Left lobe of liver (tissue), 2 donors: ENCODE data around the gene ANO10. TPM values are rescaled to one million over a fixed set of nuclear protein-coding genes. Genes with fewer than 3 reads are reported as not detected.
A peak's percentile ranks its signal among the peaks of the same experiment; 100 is the strongest.
"Not testable (repeated sequence)": the region's sequence is repeated elsewhere in the genome, so short reads cannot be mapped to it uniquely, and the experiment has no call there.

Experiments
- ATAC-seq: fragments of 200-7000 bp; cut with Tn5 transposase; one replicate; pipeline ENCODE4 v1.9.1; 2020; ENCODE audit warnings: mild to moderate bottlenecking, moderate library complexity
- DNase-seq: peaks from one replicate; pipeline ENCODE4 v3.0.0-alpha.2; 2020; ENCODE audit warnings: low spot score
- total RNA-seq: library from RNA; stranded (reverse); gene quantifications from one replicate; pipeline ENCODE4 v1.2.1, GENCODE V29; 2021
- donor health status: DM: no; HTN: no; CAD: no; lungs with moderate emphysema.
- donor health status: DM: no; HTN: yes; CAD: no.

The ANO10 gene
- total RNA-seq, 1 donor from 2014 or later, result 11.4 TPM

GRCh38 chr3:43379343-43379742, 242.5 kb downstream of the ANO10 start:
- DNase-seq (no peak), ATAC-seq (no peak)

- peak; percentile 96 for ATAC-seq
- DNase-seq, result peak; percentile 63
Measured at GRCh38 chr3:43378066-43378935, 243.5 kb downstream of the ANO10 start.

DNA sequence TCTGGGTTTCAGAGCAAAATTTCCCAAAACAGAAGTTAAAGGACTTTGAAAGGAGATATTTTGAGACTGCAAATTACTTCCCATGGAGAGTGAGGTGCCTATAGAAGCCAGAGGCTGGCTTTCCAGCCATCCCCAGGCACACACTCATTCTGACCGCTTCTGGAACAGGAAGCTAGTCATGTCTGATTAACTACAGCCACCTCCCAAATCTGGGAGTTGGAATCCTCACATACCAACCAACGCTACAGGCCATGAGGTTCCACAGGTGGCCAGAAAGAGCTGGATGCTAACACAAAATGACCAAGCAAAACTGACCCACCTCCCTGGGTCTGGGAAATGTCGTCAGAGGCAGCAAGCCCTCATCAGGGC, 248.3 kb downstream of the ANO10 start:
- DNase-seq, result no peak
- ATAC-seq, result no peak

DNA sequence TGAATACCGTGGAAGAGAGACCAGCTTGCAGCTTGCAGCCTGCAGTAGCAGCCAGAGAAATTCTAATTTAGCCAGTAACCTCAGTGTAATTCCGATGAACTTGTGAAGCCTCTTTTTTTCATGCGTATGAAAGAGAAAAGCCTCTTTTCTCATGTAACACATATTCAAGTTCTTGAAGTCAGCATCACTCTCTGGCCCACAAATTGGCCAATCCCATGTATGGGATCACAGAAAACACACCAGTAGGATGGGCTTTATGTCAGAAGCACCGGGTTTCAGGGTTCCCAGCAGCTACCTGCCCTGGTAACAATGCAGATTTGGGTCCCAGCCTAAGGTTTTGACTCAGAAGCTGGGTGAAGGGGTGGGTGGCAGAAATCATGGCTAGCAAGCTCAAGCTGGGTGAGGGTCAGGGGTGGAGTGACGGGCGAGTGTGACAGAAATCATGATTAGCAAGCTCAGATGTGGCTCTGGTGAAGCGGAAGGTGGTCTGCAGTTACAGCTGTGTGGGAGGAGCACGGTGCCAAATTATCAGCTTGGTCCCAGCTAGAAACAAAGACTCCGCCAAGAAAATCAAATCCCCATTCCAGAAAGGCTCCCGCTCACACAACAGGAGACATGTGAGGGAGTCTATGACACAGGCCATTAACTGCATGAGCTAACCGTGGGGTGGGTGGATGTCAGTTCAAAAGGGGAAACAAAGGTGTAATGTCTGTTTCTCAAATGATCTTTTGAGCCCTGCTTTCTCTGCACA, 248.8 kb downstream of the ANO10 start:
- DNase-seq (no peak), ATAC-seq (no peak)

DNA sequence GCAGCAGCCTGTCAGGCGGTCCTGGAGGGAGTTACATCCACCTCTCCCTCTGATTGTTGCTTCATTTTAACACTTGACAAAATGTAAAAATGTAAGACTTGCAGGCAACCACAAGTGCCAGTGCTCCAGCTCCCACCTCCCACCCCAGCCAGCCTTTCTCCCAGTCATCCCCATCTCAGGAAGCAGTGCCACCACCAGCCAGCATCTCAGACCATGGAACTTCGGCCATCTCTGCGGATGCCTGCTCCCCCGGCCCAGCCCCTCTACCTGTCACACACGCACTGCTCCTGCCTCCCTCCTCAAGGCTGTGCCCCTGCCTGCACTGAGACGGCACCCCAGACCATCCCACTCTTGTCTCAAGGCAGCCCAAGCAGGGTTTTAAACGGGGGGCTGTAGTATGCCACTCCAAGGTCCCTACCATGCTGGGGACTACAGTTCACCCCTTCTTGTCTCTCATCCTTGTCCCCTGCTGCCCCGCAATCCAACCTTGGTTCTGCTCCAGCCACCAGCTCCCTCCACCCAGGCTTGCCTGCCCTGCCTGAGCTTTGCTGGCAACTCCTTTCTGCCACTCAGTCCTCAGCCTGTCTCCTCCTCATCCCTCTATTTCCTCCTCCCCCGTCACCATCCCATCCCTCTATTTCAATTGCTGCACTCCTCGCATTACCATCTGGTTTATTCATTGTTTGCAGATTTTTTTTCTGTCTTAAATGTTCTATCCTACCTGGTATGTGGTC, 249.6 kb downstream of the ANO10 start:
- no peak for ATAC-seq
- DNase-seq, result no peak

- DNase-seq (no peak), ATAC-seq (no peak)
Measured at GRCh38 chr3:43371494-43371893, 250.3 kb downstream of the ANO10 start.

DNA sequence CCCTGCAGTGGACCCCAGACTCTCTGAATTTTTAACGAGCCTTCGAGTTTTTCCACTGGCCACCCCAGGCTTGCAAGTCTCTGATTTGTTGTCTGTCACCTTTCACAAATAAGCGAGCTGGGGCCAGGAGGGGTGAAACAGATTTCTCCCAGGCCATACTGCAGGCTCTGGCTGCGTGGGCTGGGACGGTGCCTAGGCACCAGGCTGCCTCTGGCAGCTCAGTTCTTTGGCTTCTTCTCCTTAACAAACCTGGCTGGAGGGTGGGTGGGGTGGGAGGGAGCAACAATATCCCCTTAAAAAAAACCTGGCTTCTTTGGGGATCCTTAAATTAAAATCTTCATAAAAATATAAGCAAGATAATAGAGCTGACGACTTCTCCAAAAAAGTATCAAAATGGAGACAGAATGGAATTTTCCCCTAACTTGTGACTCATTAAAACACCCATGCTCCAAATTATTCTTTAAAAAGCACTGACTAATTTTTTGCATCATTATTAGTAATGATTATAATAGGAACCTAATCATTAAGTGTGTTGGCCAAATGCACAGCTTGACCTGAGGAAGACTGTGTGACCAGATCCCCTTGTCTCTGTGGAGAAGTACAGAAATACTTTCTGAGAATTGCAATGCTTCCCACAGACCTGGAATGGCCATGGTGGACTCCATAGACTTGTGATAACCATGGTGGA, 251.4 kb downstream of the ANO10 start:
- DNase-seq (no peak), ATAC-seq (no peak)

GRCh38 chr3:43369404-43370292, 252.2 kb downstream of the ANO10 start:
- DNase-seq, result no peak
- peak; percentile 16 for ATAC-seq

DNA sequence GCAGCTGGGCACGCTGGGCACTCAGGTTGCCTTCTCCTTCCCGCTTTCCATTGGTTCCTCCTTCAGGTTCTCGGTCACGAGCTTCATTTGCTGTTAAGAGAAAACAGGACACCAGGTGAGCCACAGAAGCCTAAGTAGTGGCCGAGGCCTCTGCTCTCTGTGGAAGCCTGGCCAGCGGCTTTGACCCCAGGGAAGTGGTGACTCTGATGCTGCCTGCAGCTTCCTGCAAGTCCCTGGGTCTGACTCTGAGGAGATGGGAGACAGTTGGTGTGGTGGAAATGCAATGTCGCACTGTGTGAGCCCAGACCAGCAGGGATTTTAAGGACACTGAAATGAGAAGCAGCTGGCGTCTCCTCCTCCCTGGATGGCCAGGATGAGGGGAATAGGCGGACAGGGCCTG, 254.9 kb downstream of the ANO10 start:
- DNase-seq (no peak), ATAC-seq (no peak)

GRCh38 chr3:43366481-43366880, 255.3 kb downstream of the ANO10 start:
- no peak for DNase-seq
- ATAC-seq, result no peak

- DNase-seq, result no peak
- ATAC-seq, result no peak
Measured at GRCh38 chr3:43365601-43366305, 256.1 kb downstream of the ANO10 start.

DNA sequence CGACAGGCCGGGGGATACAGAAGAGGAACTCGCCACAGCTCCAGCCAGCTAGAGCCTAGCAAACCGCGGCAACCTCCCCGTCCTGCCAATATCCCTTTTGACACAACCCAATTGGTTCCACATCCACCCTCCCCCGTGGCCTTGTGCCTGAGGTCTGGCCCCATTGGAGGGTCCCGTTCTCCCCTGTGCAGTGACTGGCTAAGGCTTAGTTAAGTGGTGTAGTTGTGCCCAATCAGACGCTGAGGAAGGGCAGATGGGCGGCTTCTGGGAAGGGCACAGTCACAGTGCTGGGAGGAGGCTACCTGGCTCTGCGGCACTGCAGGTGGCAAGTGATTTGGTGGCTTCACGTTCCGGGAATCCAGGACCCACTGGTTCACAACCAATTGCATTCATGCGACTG, 256.9 kb downstream of the ANO10 start:
- no peak for DNase-seq
- no peak for ATAC-seq

DNA sequence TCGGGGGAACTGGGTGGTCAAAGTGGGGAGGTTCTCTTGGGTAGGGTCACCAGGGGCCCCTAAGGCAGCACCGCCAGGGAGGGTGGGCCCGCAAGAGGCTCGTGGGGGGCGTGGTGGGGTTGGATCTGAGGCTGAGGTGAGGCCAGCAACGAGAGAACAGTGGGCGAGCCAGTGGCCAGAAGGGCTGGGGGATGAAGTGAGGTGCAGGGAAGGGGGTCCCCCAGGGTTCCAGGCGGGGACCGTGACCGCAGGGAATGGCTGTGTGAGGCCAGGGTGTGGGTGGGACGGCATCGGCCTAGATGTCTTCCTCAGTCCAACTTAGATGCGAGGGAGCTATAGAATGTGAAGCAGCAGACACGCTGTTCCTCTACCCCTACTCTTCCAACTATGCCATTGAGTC, 257.3 kb downstream of the ANO10 start:
- ATAC-seq (no peak), DNase-seq (no peak)

GRCh38 chr3:43363621-43364266, 258.1 kb downstream of the ANO10 start:
- DNase-seq (no peak), ATAC-seq (no peak)

DNA sequence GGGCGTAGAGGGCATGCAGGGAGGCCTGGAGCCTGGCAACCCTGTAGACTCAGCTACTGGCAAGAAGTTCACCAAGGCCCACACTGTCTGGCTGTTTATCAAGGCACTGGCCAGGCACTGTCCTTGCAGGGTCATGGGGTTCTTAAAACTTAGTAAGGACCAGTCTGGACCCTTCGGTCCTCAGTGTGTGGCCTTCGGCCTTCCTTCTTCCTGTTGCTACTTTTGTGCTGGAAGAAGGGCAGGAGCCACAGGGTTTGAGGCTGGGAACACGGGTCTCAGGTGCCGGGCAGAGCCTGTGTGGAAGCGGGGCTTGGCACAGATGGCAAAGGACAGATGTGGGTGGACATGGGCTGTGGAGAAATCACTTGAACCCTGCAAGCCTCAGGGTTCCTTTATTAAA, 258.9 kb downstream of the ANO10 start:
- DNase-seq (no peak), ATAC-seq (no peak)

GRCh38 chr3:43362183-43362582, 259.6 kb downstream of the ANO10 start:
- ATAC-seq, result no peak
- no peak for DNase-seq

- no peak for DNase-seq
- ATAC-seq, result no peak
Measured at GRCh38 chr3:43361077-43361476, 260.7 kb downstream of the ANO10 start.

DNA sequence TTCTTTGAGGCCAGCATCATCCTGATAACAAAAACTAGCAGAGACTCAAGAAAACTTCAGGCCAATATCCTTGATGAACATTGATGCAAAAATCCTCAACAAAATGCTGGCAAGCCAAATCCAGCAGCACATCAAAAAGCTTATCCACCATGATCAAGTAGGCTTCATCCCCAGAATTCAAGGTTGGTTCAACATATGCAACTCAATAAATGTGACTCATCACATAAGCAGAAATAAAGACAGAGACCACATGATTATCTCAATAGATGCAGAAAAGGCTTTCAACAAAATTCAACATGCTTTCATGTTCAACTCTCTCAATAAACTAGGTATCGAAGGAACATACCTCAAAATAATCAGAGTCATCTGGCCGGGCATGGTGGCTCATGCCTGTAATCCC, 265.8 kb downstream of the ANO10 start:
- not testable (repeated sequence) for ATAC-seq, DNase-seq
